ENCODE data around the gene BRSK1.

GRCh38 chr19:55272142-55272541, 11.7 kb upstream of the BRSK1 start:
- no peak for TF ChIP-seq CREB1 (IDR thresholded peaks at IDR 0.05; ENCODE audit: low read depth)
- no peak for TF ChIP-seq EP300 (IDR thresholded peaks at IDR 0.05; ENCODE audit: borderline replicate concordance)
- no peak for TF ChIP-seq YY1 (IDR thresholded peaks at IDR 0.05; ENCODE audit: low read depth)
- TF ChIP-seq ZBTB7A (IDR thresholded peaks at IDR 0.05; ENCODE audit: low read depth), result no peak
- TF ChIP-seq CEBPB (IDR thresholded peaks at IDR 0.05), result no peak
- no peak for TF ChIP-seq MAX (IDR thresholded peaks at IDR 0.05)
- no peak for TF ChIP-seq FOXM1 (IDR thresholded peaks at IDR 0.05; ENCODE audit: borderline replicate concordance, low read depth)
- no peak for TF ChIP-seq REST (IDR thresholded peaks at IDR 0.05; ENCODE audit: low read depth)
